Measurements from ENCODE around the gene SPI1.

GRCh38 chr11:47411884-47412746 lies 33.8 kb upstream of the SPI1 start:
- TF ChIP-seq, protein P1, sequence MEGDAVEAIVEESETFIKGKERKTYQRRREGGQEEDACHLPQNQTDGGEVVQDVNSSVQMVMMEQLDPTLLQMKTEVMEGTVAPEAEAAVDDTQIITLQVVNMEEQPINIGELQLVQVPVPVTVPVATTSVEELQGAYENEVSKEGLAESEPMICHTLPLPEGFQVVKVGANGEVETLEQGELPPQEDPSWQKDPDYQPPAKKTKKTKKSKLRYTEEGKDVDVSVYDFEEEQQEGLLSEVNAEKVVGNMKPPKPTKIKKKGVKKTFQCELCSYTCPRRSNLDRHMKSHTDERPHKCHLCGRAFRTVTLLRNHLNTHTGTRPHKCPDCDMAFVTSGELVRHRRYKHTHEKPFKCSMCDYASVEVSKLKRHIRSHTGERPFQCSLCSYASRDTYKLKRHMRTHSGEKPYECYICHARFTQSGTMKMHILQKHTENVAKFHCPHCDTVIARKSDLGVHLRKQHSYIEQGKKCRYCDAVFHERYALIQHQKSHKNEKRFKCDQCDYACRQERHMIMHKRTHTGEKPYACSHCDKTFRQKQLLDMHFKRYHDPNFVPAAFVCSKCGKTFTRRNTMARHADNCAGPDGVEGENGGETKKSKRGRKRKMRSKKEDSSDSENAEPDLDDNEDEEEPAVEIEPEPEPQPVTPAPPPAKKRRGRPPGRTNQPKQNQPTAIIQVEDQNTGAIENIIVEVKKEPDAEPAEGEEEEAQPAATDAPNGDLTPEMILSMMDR (IDR thresholded peaks at IDR 0.05): peak; percentile 59 to 80 (median 78)
- TF ChIP-seq EP300 (IDR thresholded peaks at IDR 0.05) (no peak), POLR2AphosphoS5 (IDR thresholded peaks at IDR 0.05) (no peak)

All from upper lobe of left lung (tissue), 4 donors.